ENCODE data around the gene ZNF775.

ZNF775 gene

GRCh38 chr7:150412518-150413488, 33.7 kb downstream of the ZNF775 start:
- Histone ChIP-seq H3K79me2 (ENCODE audit: control insufficient read depth, low read length) (no peaks in the 10 kb centered on the region), H3K4me3 (ENCODE audit: low read length) (no peak overlapping the region), H3K4me1 (ENCODE audit: control insufficient read depth, low read length) (no peaks in the 10 kb centered on the region), H3K27ac (ENCODE audit: low read depth, low read length) (no peak overlapping the region), H3K9me3 (ENCODE audit: control insufficient read depth, insufficient read depth, low read length) (no peaks in the 10 kb centered on the region), H3K27me3 (ENCODE audit: control insufficient read depth, low read length) (no peaks in the 10 kb centered on the region), H3K9me2 (replicated peaks; ENCODE audit: control insufficient read depth, low read length) (no peaks in the 10 kb centered on the region), H3F3A (ENCODE audit: control insufficient read depth, insufficient read depth) (no peaks in the 10 kb centered on the region), H3K4me2 (ENCODE audit: low read length) (no peak overlapping the region), H4K20me1 (ENCODE audit: control insufficient read depth, insufficient read depth, low read depth, low read length) (no peaks in the 10 kb centered on the region), H3K36me3 (ENCODE audit: control insufficient read depth, low read length) (no peaks in the 10 kb centered on the region)
- TF ChIP-seq EZH2phosphoT487 (IDR thresholded peaks at IDR 0.05; ENCODE audit: borderline replicate concordance, low read length) (no peak), CTCF (IDR thresholded peaks at IDR 0.05; ENCODE audit: low read depth, low read length, poor library complexity, severe bottlenecking) (no peak)

- H3K4me2 ChIP-seq (ENCODE audit: low read length): no peak overlapping the region
- TF ChIP-seq CTCF (IDR thresholded peaks at IDR 0.05; ENCODE audit: low read depth, low read length, poor library complexity, severe bottlenecking) (no peak), EZH2phosphoT487 (IDR thresholded peaks at IDR 0.05; ENCODE audit: borderline replicate concordance, low read length) (no peak)
Observed at GRCh38 chr7:150413640-150414081, 34.5 kb downstream of the ZNF775 start.

GRCh38 chr7:150415161-150416153, 36.3 kb downstream of the ZNF775 start:
- Histone ChIP-seq H3K9me2 (replicated peaks; ENCODE audit: control insufficient read depth, low read length) (no peaks in the 10 kb centered on the region), H3K27me3 (ENCODE audit: control insufficient read depth, low read length) (peaks cover 4% of the 10 kb centered on the region; the same call in 1 of the 2 replicates), H3F3A (ENCODE audit: control insufficient read depth, insufficient read depth) (no peaks in the 10 kb centered on the region), H3K36me3 (ENCODE audit: control insufficient read depth, low read length) (no peaks in the 10 kb centered on the region), H4K20me1 (ENCODE audit: control insufficient read depth, insufficient read depth, low read depth, low read length) (no peaks in the 10 kb centered on the region), H3K27ac (ENCODE audit: low read depth, low read length) (no peak overlapping the region), H3K4me2 (ENCODE audit: low read length) (no peak overlapping the region), H3K4me3 (ENCODE audit: low read length) (no peak overlapping the region), H3K4me1 (ENCODE audit: control insufficient read depth, low read length) (no peaks in the 10 kb centered on the region), H3K79me2 (ENCODE audit: control insufficient read depth, low read length) (no peaks in the 10 kb centered on the region), H3K9me3 (ENCODE audit: control insufficient read depth, insufficient read depth, low read length) (no peaks in the 10 kb centered on the region)
- no peak for TF ChIP-seq EZH2phosphoT487 (IDR thresholded peaks at IDR 0.05; ENCODE audit: borderline replicate concordance, low read length)
- TF ChIP-seq CTCF (IDR thresholded peaks at IDR 0.05; ENCODE audit: low read depth, low read length, poor library complexity, severe bottlenecking): no peak

More at GRCh38 chr7:150413640-150414081, 34.5 kb downstream of the ZNF775 start:
- H3K79me2 ChIP-seq (ENCODE audit: control insufficient read depth, low read length): no peaks in the 10 kb centered on the region
- H3K27me3 ChIP-seq (ENCODE audit: control insufficient read depth, low read length): no peaks in the 10 kb centered on the region
- H3K9me3 ChIP-seq (ENCODE audit: control insufficient read depth, insufficient read depth, low read length): no peaks in the 10 kb centered on the region
- no peaks in the 10 kb centered on the region for H3F3A ChIP-seq (ENCODE audit: control insufficient read depth, insufficient read depth)
- no peaks in the 10 kb centered on the region for H3K4me1 ChIP-seq (ENCODE audit: control insufficient read depth, low read length)
- no peaks in the 10 kb centered on the region for H4K20me1 ChIP-seq (ENCODE audit: control insufficient read depth, insufficient read depth, low read depth, low read length)
- no peak overlapping the region for H3K4me3 ChIP-seq (ENCODE audit: low read length)
- no peaks in the 10 kb centered on the region for H3K9me2 ChIP-seq (replicated peaks; ENCODE audit: control insufficient read depth, low read length)
- H3K36me3 ChIP-seq (ENCODE audit: control insufficient read depth, low read length): no peaks in the 10 kb centered on the region
- H3K27ac ChIP-seq (ENCODE audit: low read depth, low read length): no peak overlapping the region

All from DOHH2 (cell line).